Prostate gland (tissue), 2 donors: ENCODE data around the gene DOCK10. TPM values are rescaled to one million over a fixed set of nuclear protein-coding genes. Genes with fewer than 3 reads are reported as not detected.

ENCODE experiments used
- DNase-seq: peaks from one replicate; pipeline ENCODE4 v3.0.0-alpha.2; 2019; ENCODE audit warnings: low spot score
- H3K27ac ChIP-seq, 2 donors: fragments of 200-600 bp; sonication (generic); 2 replicates each; pipeline ENCODE4 v1.5.1; 2017 to 2019
- H3K27me3 ChIP-seq: fragments of 200-600 bp; sonication (generic); replicated peaks from 2 replicates; pipeline ENCODE4 v1.5.1; 2019; ENCODE audit not compliant: insufficient read depth
- H3K36me3 ChIP-seq, 2 donors: fragments of 200-600 bp; sonication (generic); 1 replicate in 1 of 2; 2 replicates in 1 of 2; pipeline versions ENCODE4 v1.5.1 to v1.8.1; 2017 to 2019
- H3K4me1 ChIP-seq: fragments of 200-600 bp; sonication (generic); replicated peaks from 2 replicates; pipeline ENCODE4 v1.5.1; 2019
- H3K4me3 ChIP-seq, 2 donors: fragments of 200-600 bp; sonication (generic); 2 replicates each; pipeline ENCODE4 v1.5.1; 2017 to 2019
- H3K9me3 ChIP-seq: fragments of 200-600 bp; sonication (generic); 2 replicates; pipeline ENCODE4 v1.5.1; 2017
- CTCF ChIP-seq, 4 experiments: fragments of 200-600 bp in 2 of 4; fragments of 450-650 bp in 2 of 4; sonication (generic) in 2 of 4; IDR thresholded peaks; 1 replicate in 3 of 4; 2 replicates in 1 of 4; pipeline ENCODE4 v1.5.1; 2016 to 2019; ENCODE audit warnings: antibody characterized with exemption in 4 of 4, mild to moderate bottlenecking in 2 of 4, moderate library complexity in 2 of 4
- POLR2A ChIP-seq: fragments of 450-650 bp; IDR thresholded peaks from one replicate; pipeline ENCODE4 v1.6.1; 2016; ENCODE audit warnings: antibody characterized with exemption, mild to moderate bottlenecking
- POLR2AphosphoS5 ChIP-seq: sonication (generic); formaldehyde crosslinking; IDR thresholded peaks from one replicate; pipeline ENCODE4 v1.6.1; 2017; ENCODE audit warnings: antibody characterized with exemption
- WGBS: methylation state at CpG from one replicate; pipeline ENCODE4 v1.1.5; 2018; 5-methylcytosine and 5-hydroxymethylcytosine counted together
- intact Hi-C: fragments of 100-400 bp; cut with DNase I; formaldehyde crosslinking; loops from one replicate; pipeline ENCODE4 v1.14.2; 2022
- total RNA-seq, 2 donors: library from RNA; depleted of rRNA; stranded (reverse); fragments of >200 nt; gene quantifications; one replicate each; pipeline ENCODE4 v1.1.0, GENCODE V29; 2016

The DOCK10 gene
- total RNA-seq, 2 donors from 2014 or later = 4.8 to 6.2 TPM

DNA sequence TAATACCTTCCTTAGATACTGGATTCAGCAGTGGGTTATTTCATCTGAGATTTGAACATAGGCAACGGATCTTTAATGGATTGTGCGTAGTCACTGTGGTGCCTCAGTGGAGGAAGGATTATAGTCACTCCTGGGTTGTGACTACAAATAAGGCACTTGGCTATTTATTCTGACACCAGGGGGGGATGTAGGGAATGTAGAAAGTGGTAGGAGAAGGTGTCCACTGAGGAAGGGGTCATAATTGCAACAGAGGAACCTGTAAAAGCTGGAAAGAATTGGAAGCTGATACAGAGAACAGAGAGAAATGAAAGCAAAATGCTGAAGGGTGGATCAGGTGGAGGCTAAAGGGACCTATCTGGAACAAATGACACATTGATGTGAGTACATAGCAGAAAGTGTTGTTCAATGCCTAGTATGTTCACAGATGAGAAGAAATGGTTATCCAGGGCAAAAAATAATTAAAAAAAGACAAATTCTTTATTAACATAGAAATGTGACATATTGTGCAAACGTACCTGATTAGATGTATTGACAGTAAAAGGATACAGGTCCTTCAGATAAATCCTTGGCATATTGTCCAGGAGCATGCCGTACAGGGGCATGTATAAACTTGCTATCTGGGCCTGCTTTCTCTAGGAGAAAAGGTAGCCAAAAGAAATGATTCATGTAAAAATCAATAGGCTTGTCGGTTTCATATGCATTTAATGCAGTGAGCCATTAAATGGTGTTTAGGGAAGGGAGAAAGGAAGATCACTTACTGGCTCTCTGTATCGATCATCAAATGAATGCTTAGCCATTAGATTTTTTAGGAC, 234.9 kb downstream of the DOCK10 start:
- Histone ChIP-seq H3K27ac (no peak overlapping the region), H3K36me3 (no peaks in the 10 kb centered on the region), H3K4me1 (no peaks in the 10 kb centered on the region), H3K27me3 (no peaks in the 10 kb centered on the region), H3K9me3 (no peaks in the 10 kb centered on the region), H3K4me3 (no peak overlapping the region)
- 59% methylated on average over 6 of the region's 6 CpGs for WGBS
- intact Hi-C loops = no loop called here
- DNase-seq = no peak
- TF ChIP-seq POLR2A (no peak), POLR2AphosphoS5 (no peak), CTCF (IDR thresholded peaks at IDR 0.05) (no peak)

- Histone ChIP-seq H3K9me3 (no peaks in the 10 kb centered on the region), H3K27ac (no peak overlapping the region), H3K27me3 (no peaks in the 10 kb centered on the region), H3K4me3 (no peak overlapping the region), H3K4me1 (no peaks in the 10 kb centered on the region), H3K36me3 (no peaks in the 10 kb centered on the region)
- 84% methylated on average over 1 of the region's 1 CpG for WGBS
- DNase-seq = no peak
- intact Hi-C loops = no loop called here
- TF ChIP-seq CTCF (IDR thresholded peaks at IDR 0.05) = no peak
- TF ChIP-seq POLR2AphosphoS5 = no peak
- no peak for TF ChIP-seq POLR2A
Observed at GRCh38 chr2:224803930-224804329, 238.3 kb downstream of the DOCK10 start.

DNA sequence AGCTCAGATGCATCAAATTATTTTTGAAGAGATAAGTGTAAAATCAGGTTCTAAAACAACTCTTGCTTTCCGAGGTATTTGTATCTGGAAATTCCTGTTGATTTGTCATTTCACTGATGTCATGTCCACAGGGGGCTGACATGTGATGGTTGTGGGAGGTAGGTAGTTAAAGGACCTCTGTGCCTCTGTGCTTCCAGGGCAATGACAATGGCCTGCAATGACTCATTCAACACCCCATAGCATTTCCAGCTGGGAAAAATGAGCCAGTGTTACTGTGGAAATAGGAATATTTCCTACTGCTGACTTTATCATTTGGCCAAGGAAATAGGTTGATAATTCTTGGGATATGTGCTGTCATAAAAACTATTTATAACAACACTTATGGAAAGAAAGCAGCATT, 239.9 kb downstream of the DOCK10 start:
- no peak for DNase-seq

DNA sequence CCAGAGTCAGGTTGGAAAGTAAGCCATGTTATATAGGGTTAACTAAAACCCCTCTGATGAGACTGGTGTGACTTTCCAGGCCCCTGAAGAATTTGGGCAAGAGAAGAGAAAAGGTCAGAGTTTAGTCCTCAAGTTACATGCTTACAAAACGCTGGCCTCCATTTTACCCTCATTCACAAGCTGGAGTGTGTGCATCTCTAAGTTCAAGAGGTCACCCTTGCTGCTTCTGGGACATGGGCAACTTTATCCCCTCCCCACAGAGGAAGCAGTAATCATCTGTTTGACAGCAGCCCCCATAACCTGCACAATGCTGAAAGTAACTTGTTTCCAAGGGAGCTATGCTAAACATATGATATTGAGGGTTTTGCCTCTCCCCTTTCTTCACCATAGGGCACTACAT, 240.9 kb downstream of the DOCK10 start:
- no peaks in the 10 kb centered on the region for H3K9me3 ChIP-seq
- H3K4me3 ChIP-seq = no peak overlapping the region
- H3K27me3 ChIP-seq = no peaks in the 10 kb centered on the region
- intact Hi-C loops = no loop called here
- H3K27ac ChIP-seq = no peak overlapping the region
- TF ChIP-seq POLR2A = no peak
- no peak for TF ChIP-seq POLR2AphosphoS5
- TF ChIP-seq CTCF (IDR thresholded peaks at IDR 0.05) = no peak
- DNase-seq = no peak
- no peaks in the 10 kb centered on the region for H3K36me3 ChIP-seq
- no peaks in the 10 kb centered on the region for H3K4me1 ChIP-seq
- WGBS = 63% methylated on average over 1 of the region's 1 CpG

More for the DNA sequence above, 239.9 kb downstream of the DOCK10 start:
- Histone ChIP-seq H3K27me3 (no peaks in the 10 kb centered on the region), H3K9me3 (no peaks in the 10 kb centered on the region), H3K4me1 (no peaks in the 10 kb centered on the region), H3K36me3 (no peaks in the 10 kb centered on the region), H3K27ac (no peak overlapping the region), H3K4me3 (no peak overlapping the region)
- WGBS = 83% methylated on average over 1 of the region's 1 CpG
- no peak for TF ChIP-seq POLR2AphosphoS5
- TF ChIP-seq POLR2A = no peak
- no peak for TF ChIP-seq CTCF (IDR thresholded peaks at IDR 0.05)
- intact Hi-C loops = no loop called here

DNA sequence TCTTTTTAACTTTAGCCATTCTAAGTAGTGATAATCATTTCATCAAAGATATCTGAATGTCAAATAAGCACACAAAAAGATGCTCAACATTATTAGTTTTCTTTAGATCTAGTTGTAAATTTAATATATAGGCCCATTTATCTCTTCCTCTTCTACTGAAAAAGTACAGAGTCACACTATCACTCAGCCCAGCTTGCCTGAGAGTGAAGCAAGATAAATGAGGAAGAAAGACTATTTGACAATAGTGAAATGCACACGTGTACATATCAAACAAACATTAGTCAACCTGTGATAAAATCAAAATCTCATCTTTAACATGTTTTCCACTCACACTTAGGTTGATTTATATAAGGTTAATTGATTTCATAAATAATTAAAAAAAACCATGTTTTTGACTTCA, 242.6 kb downstream of the DOCK10 start:
- no peaks in the 10 kb centered on the region for H3K27me3 ChIP-seq
- no peak for TF ChIP-seq CTCF (IDR thresholded peaks at IDR 0.05)
- TF ChIP-seq POLR2A = no peak
- no peak for TF ChIP-seq POLR2AphosphoS5
- intact Hi-C loops = no loop called here
- H3K9me3 ChIP-seq = no peaks in the 10 kb centered on the region
- 39% methylated on average over 1 of the region's 1 CpG for WGBS
- no peak overlapping the region for H3K4me3 ChIP-seq
- DNase-seq = no peak
- H3K4me1 ChIP-seq = no peaks in the 10 kb centered on the region
- no peak overlapping the region for H3K27ac ChIP-seq
- H3K36me3 ChIP-seq = no peaks in the 10 kb centered on the region
